H9 (cell line): ENCODE measurements around the gene ASTN2. TPM values are rescaled to one million over a fixed set of nuclear protein-coding genes. Genes with fewer than 3 reads are reported as not detected.

Source experiments
- DNase-seq: peaks from one replicate; pipeline ENCODE4 v3.0.0-alpha.2; 2017
- H2AFZ ChIP-seq: one replicate; pipeline ENCODE4 v1.6.1; 2013; ENCODE audit warnings: mild to moderate bottlenecking, low read length, control low read depth, moderate library complexity
- H2AK5ac ChIP-seq: 2 replicates; pipeline ENCODE4 v1.6.1; 2013; ENCODE audit warnings: low read length, control low read depth, mixed read lengths; ENCODE audit not compliant: insufficient read length
- H2BK120ac ChIP-seq: one replicate; pipeline ENCODE4 v1.6.1; 2013; ENCODE audit warnings: low read depth, mild to moderate bottlenecking, low read length, control low read depth, inconsistent platforms; ENCODE audit not compliant: poor library complexity, severe bottlenecking
- H2BK12ac ChIP-seq: 2 replicates; pipeline ENCODE4 v1.6.1; 2013; ENCODE audit warnings: low read length, control low read depth, mixed read lengths, low read depth; ENCODE audit not compliant: insufficient read length
- H2BK15ac ChIP-seq: 2 replicates; pipeline ENCODE4 v1.6.1; 2013; ENCODE audit warnings: low read depth, low read length, control low read depth
- H2BK20ac ChIP-seq: one replicate; pipeline ENCODE4 v1.6.1; 2013; ENCODE audit warnings: low read depth, mild to moderate bottlenecking, low read length, control low read depth, inconsistent platforms; ENCODE audit not compliant: poor library complexity, severe bottlenecking
- H2BK5ac ChIP-seq: 2 replicates; pipeline ENCODE4 v1.6.1; 2013; ENCODE audit warnings: low read length, control low read depth, mixed read lengths; ENCODE audit not compliant: insufficient read length
- H3K14ac ChIP-seq: 2 replicates; pipeline ENCODE4 v1.6.1; 2013; ENCODE audit warnings: low read length, control low read depth; ENCODE audit not compliant: insufficient read depth
- H3K18ac ChIP-seq: 2 replicates; pipeline ENCODE4 v1.6.1; 2013; ENCODE audit warnings: low read depth, mild to moderate bottlenecking, mixed read lengths, low read length, control low read depth; ENCODE audit not compliant: insufficient read length
- H3K23ac ChIP-seq: 2 replicates; pipeline ENCODE4 v1.6.1; 2013; ENCODE audit warnings: low read length, control low read depth, mixed read lengths, low read depth; ENCODE audit not compliant: insufficient read length
- H3K23me2 ChIP-seq: 2 replicates; pipeline ENCODE4 v1.6.1; 2013; ENCODE audit warnings: low read depth, mild to moderate bottlenecking, mixed read lengths, low read length, control low read depth; ENCODE audit not compliant: insufficient read length, poor library complexity, severe bottlenecking
- H3K27ac ChIP-seq: 2 replicates; pipeline ENCODE4 v1.5.1; 2013; ENCODE audit warnings: low read length, control low read depth, mixed read lengths, low read depth; ENCODE audit not compliant: insufficient read length
- H3K27me3 ChIP-seq: 2 replicates; pipeline ENCODE4 v1.6.1; 2013; ENCODE audit warnings: low read length, control low read depth, inconsistent platforms; ENCODE audit not compliant: insufficient read depth
- H3K4ac ChIP-seq: 2 replicates; pipeline ENCODE4 v1.6.1; 2013; ENCODE audit warnings: low read depth, mild to moderate bottlenecking, control low read depth, inconsistent platforms, low read length, moderate library complexity
- H3K4me1 ChIP-seq: 2 replicates; pipeline ENCODE4 v1.6.1; 2013; ENCODE audit warnings: low read length, control low read depth, inconsistent platforms; ENCODE audit not compliant: insufficient read depth
- H3K4me2 ChIP-seq: 2 replicates; pipeline ENCODE4 v1.6.1; 2013; ENCODE audit warnings: low read length, control low read depth, mixed read lengths; ENCODE audit not compliant: insufficient read length, insufficient read depth
- H3K56ac ChIP-seq: 2 replicates; pipeline ENCODE4 v1.6.1; 2013; ENCODE audit warnings: low read depth, mild to moderate bottlenecking, mixed read lengths, low read length, control low read depth; ENCODE audit not compliant: insufficient read length
- H3K79me1 ChIP-seq: 2 replicates; pipeline ENCODE4 v1.6.1; 2013; ENCODE audit warnings: low read depth, mild to moderate bottlenecking, moderate library complexity, low read length, control low read depth, inconsistent platforms; ENCODE audit not compliant: insufficient read depth, poor library complexity, severe bottlenecking
- H3K79me2 ChIP-seq: 2 replicates; pipeline ENCODE4 v1.6.1; 2013; ENCODE audit warnings: low read length, control low read depth, inconsistent platforms; ENCODE audit not compliant: insufficient read depth
- H3K9ac ChIP-seq: 2 replicates; pipeline ENCODE4 v1.6.1; 2013; ENCODE audit warnings: low read length, control low read depth, mixed read lengths; ENCODE audit not compliant: insufficient read length; ENCODE audit errors: extremely low read depth
- H3K9me3 ChIP-seq: one replicate; pipeline ENCODE4 v1.6.1; 2013; ENCODE audit warnings: low read depth, low read length, inconsistent platforms; ENCODE audit not compliant: control insufficient read depth
- H3T11ph ChIP-seq: one replicate; pipeline ENCODE4 v1.6.1; 2013; ENCODE audit warnings: mild to moderate bottlenecking, low read length, control low read depth, inconsistent platforms
- H4K20me1 ChIP-seq: one replicate; pipeline ENCODE4 v1.6.1; 2013; ENCODE audit not compliant: control insufficient read depth, insufficient read length, insufficient read depth
- H4K5ac ChIP-seq: 2 replicates; pipeline ENCODE4 v1.6.1; 2013; ENCODE audit warnings: low read depth, mild to moderate bottlenecking, mixed read lengths, low read length, control low read depth; ENCODE audit not compliant: insufficient read length
- H4K8ac ChIP-seq: replicated peaks from 2 replicates; pipeline ENCODE4 v1.6.1; 2013; ENCODE audit warnings: low read length, control low read depth, mixed read lengths, low read depth; ENCODE audit not compliant: insufficient read length
- H4K91ac ChIP-seq: 2 replicates; pipeline ENCODE4 v1.6.1; 2013; ENCODE audit warnings: low read depth, mild to moderate bottlenecking, moderate library complexity, mixed read lengths, low read length, control low read depth; ENCODE audit not compliant: insufficient read length
- H3K27ac Mint-ChIP-seq, 3 experiments: 2 replicates in 2 of 3; 3 replicates in 1 of 3; pipeline ENCODE4 v1.8.0; 2020 to 2021; ENCODE audit warnings: mixed read lengths in 3 of 3, mild to moderate bottlenecking in 1 of 3, moderate library complexity in 1 of 3
- H3K27me3 Mint-ChIP-seq: 2 replicates; pipeline ENCODE4 v1.8.0; 2021; ENCODE audit warnings: low read depth, mild to moderate bottlenecking, moderate library complexity, mixed read lengths
- H3K36me3 Mint-ChIP-seq, 3 experiments: 2 replicates in 2 of 3; 3 replicates in 1 of 3; pipeline ENCODE4 v1.8.0; 2020 to 2021; ENCODE audit warnings: low read depth in 3 of 3, mixed read lengths in 3 of 3; ENCODE audit not compliant: insufficient read depth in 1 of 3
- H3K4me1 Mint-ChIP-seq, 2 experiments: 2 replicates each; pipeline ENCODE4 v1.8.0; 2020; ENCODE audit warnings: mixed read lengths in 2 of 2
- H3K4me3 Mint-ChIP-seq, 2 experiments: 2 replicates in 1 of 2; 3 replicates in 1 of 2; pipeline ENCODE4 v1.8.0; 2020 to 2021; ENCODE audit warnings: mild to moderate bottlenecking in 2 of 2, mixed read lengths in 2 of 2, moderate library complexity in 1 of 2
- H3K9me3 Mint-ChIP-seq, 2 experiments: 2 replicates in 1 of 2; 3 replicates in 1 of 2; pipeline ENCODE4 v1.8.0; 2020; ENCODE audit warnings: mild to moderate bottlenecking in 2 of 2, mixed read lengths in 2 of 2, moderate library complexity in 1 of 2
- WGBS: extraction: QIAGEN DNeasy Blood & Tissue Kit; methylation state at CpG from one replicate; pipeline ENCODE4 v1.1.7; 2013; ENCODE audit warnings: missing lambda C conversion rate, low lambda C conversion rate, mixed read lengths; ENCODE audit not compliant: insufficient read length; ENCODE audit errors: extremely low coverage; 5-methylcytosine and 5-hydroxymethylcytosine counted together
- total RNA-seq: library from RNA; stranded (reverse); gene quantifications from 2 replicates; pipeline ENCODE4 v1.2.1, GENCODE V29; 2021
- TF ChIP-seq, protein P1 (sequence below): fragments of 200-600 bp; sonication (generic); conservative IDR thresholded peaks from 3 replicates; pipeline ENCODE4 v1.8.0; 2021; ENCODE audit warnings: antibody characterized with exemption, mild to moderate bottlenecking

Gene ASTN2
- total RNA-seq, 1 experiment from 2014 or later = 9.7 TPM

DNA sequence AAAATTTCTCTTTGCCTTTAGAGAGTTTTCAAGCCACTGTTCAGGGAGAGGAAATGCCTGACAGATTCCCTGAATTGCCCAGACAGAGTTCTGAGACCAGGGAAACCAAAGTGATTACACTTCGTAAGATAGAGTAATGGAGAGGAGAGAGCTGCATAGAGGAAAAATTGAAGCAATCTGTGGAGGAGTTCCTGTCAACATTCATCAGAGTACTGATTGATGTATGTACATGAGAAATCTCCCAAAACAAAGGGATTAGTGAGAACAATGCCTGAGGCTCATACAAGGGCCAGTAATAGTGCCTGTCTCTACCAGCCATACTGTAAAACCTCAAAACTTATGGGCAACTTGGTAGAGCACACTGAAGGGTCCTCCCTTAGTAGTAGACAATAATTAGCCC, 806.8 kb downstream of the ASTN2 start:
- WGBS = no CpG with 5 or more reads among the region's 1 CpG
- no peaks in the 10 kb centered on the region for H3K27me3 Mint-ChIP-seq
- Histone ChIP-seq H3K79me1 (no peaks in the 10 kb centered on the region), H2BK12ac (no peak overlapping the region), H3K27ac (no peak overlapping the region), H3K9me3 (no peaks in the 10 kb centered on the region), H3K4me2 (no peak overlapping the region), H3K79me2 (no peaks in the 10 kb centered on the region), H3K4me1 (no peaks in the 10 kb centered on the region), H2AFZ (no peak overlapping the region), H3K23me2 (no peaks in the 10 kb centered on the region), H3K23ac (no peak overlapping the region), H3K14ac (no peak overlapping the region), H2BK20ac (no peak overlapping the region), H3K4ac (no peak overlapping the region), H3K56ac (no peak overlapping the region), H2AK5ac (no peak overlapping the region), H3K18ac (no peak overlapping the region), H3K27me3 (no peaks in the 10 kb centered on the region), H3T11ph (no peak overlapping the region), H4K5ac (no peak overlapping the region), H2BK120ac (no peak overlapping the region), H3K9ac (no peak overlapping the region), H2BK5ac (no peak overlapping the region), H4K91ac (no peak overlapping the region), H4K20me1 (no peaks in the 10 kb centered on the region), H2BK15ac (no peak overlapping the region), H4K8ac (no peak overlapping the region)
- TF ChIP-seq, protein P1, sequence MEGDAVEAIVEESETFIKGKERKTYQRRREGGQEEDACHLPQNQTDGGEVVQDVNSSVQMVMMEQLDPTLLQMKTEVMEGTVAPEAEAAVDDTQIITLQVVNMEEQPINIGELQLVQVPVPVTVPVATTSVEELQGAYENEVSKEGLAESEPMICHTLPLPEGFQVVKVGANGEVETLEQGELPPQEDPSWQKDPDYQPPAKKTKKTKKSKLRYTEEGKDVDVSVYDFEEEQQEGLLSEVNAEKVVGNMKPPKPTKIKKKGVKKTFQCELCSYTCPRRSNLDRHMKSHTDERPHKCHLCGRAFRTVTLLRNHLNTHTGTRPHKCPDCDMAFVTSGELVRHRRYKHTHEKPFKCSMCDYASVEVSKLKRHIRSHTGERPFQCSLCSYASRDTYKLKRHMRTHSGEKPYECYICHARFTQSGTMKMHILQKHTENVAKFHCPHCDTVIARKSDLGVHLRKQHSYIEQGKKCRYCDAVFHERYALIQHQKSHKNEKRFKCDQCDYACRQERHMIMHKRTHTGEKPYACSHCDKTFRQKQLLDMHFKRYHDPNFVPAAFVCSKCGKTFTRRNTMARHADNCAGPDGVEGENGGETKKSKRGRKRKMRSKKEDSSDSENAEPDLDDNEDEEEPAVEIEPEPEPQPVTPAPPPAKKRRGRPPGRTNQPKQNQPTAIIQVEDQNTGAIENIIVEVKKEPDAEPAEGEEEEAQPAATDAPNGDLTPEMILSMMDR = no peak
- no peak for DNase-seq
- peaks cover 9 to 10% of the 10 kb centered on the region in 2 experiments for H3K4me1 Mint-ChIP-seq
- no peaks in the 10 kb centered on the region; a peak in 1 of 5 replicates for H3K9me3 Mint-ChIP-seq
- H3K4me3 Mint-ChIP-seq = no peak overlapping the region
- no peak overlapping the region for H3K27ac Mint-ChIP-seq
- H3K36me3 Mint-ChIP-seq = peaks cover 0 to 3% (median 0%) of the 10 kb centered on the region in 3 experiments; a peak in 2 of 7 replicates
